Measurements from ENCODE around the gene BANP.
"Not testable (repeated sequence)": the region's sequence is repeated elsewhere in the genome, so short reads cannot be mapped to it uniquely, and the experiment has no call there.

Gene BANP

GRCh38 chr16:88108762-88109161, 157.5 kb downstream of the BANP start:
- Histone ChIP-seq H3K4me3 (ENCODE audit: low read length) (no peak overlapping the region), H3K9me3 (ENCODE audit: control insufficient read depth, low read depth, low read length) (no peaks in the 10 kb centered on the region), H3K27me3 (ENCODE audit: control insufficient read depth, insufficient read depth, low read length) (no peaks in the 10 kb centered on the region), H3K36me3 (ENCODE audit: control insufficient read depth, low read depth, low read length) (no peaks in the 10 kb centered on the region), H3K9ac (ENCODE audit: low read length) (no peak overlapping the region), H3K27ac (ENCODE audit: low read length) (no peak overlapping the region), H3K4me1 (ENCODE audit: control insufficient read depth, low read depth, low read length) (no peaks in the 10 kb centered on the region)

GRCh38 chr16:88109726-88110621, 158.7 kb downstream of the BANP start:
- not testable (repeated sequence) for H3K9me3 ChIP-seq (ENCODE audit: control insufficient read depth, low read depth, low read length); H3K27ac ChIP-seq (ENCODE audit: low read length); H3K4me1 ChIP-seq (ENCODE audit: control insufficient read depth, low read depth, low read length); H3K9ac ChIP-seq (ENCODE audit: low read length); H3K4me3 ChIP-seq (ENCODE audit: low read length); H3K27me3 ChIP-seq (ENCODE audit: control insufficient read depth, insufficient read depth, low read length); H3K36me3 ChIP-seq (ENCODE audit: control insufficient read depth, low read depth, low read length)

- not testable (repeated sequence) for H3K27me3 ChIP-seq (ENCODE audit: control insufficient read depth, insufficient read depth, low read length); H3K4me3 ChIP-seq (ENCODE audit: low read length); H3K27ac ChIP-seq (ENCODE audit: low read length); H3K9me3 ChIP-seq (ENCODE audit: control insufficient read depth, low read depth, low read length); H3K36me3 ChIP-seq (ENCODE audit: control insufficient read depth, low read depth, low read length); H3K9ac ChIP-seq (ENCODE audit: low read length); H3K4me1 ChIP-seq (ENCODE audit: control insufficient read depth, low read depth, low read length)
Observed at GRCh38 chr16:88110875-88111494, 159.8 kb downstream of the BANP start.

- not testable (repeated sequence) for H3K36me3 ChIP-seq (ENCODE audit: control insufficient read depth, low read depth, low read length); H3K9me3 ChIP-seq (ENCODE audit: control insufficient read depth, low read depth, low read length); H3K9ac ChIP-seq (ENCODE audit: low read length); H3K4me1 ChIP-seq (ENCODE audit: control insufficient read depth, low read depth, low read length); H3K4me3 ChIP-seq (ENCODE audit: low read length); H3K27me3 ChIP-seq (ENCODE audit: control insufficient read depth, insufficient read depth, low read length); H3K27ac ChIP-seq (ENCODE audit: low read length)
Observed at GRCh38 chr16:88111976-88112375, 160.7 kb downstream of the BANP start.

- H3K36me3 ChIP-seq (ENCODE audit: control insufficient read depth, low read depth, low read length): no peaks in the 10 kb centered on the region
- no peak overlapping the region for H3K4me3 ChIP-seq (ENCODE audit: low read length)
- H3K9ac ChIP-seq (ENCODE audit: low read length): no peak overlapping the region
- no peak overlapping the region for H3K27ac ChIP-seq (ENCODE audit: low read length)
- H3K27me3 ChIP-seq (ENCODE audit: control insufficient read depth, insufficient read depth, low read length): no peaks in the 10 kb centered on the region
- peaks cover 3% of the 10 kb centered on the region for H3K4me1 ChIP-seq (ENCODE audit: control insufficient read depth, low read depth, low read length)
- no peaks in the 10 kb centered on the region for H3K9me3 ChIP-seq (ENCODE audit: control insufficient read depth, low read depth, low read length)
Observed at GRCh38 chr16:88113545-88114045, 162.4 kb downstream of the BANP start.

GRCh38 chr16:88114541-88115228, 163.5 kb downstream of the BANP start:
- H3K9ac ChIP-seq (ENCODE audit: low read length); H3K9me3 ChIP-seq (ENCODE audit: control insufficient read depth, low read depth, low read length); H3K4me1 ChIP-seq (ENCODE audit: control insufficient read depth, low read depth, low read length); H3K27me3 ChIP-seq (ENCODE audit: control insufficient read depth, insufficient read depth, low read length); H3K36me3 ChIP-seq (ENCODE audit: control insufficient read depth, low read depth, low read length); H3K4me3 ChIP-seq (ENCODE audit: low read length); H3K27ac ChIP-seq (ENCODE audit: low read length): not testable (repeated sequence)

GRCh38 chr16:88116121-88116520, 164.9 kb downstream of the BANP start:
- H3K9me3 ChIP-seq (ENCODE audit: control insufficient read depth, low read depth, low read length): no peaks in the 10 kb centered on the region
- H3K27ac ChIP-seq (ENCODE audit: low read length): no peak overlapping the region
- H3K9ac ChIP-seq (ENCODE audit: low read length): no peak overlapping the region
- no peaks in the 10 kb centered on the region for H3K36me3 ChIP-seq (ENCODE audit: control insufficient read depth, low read depth, low read length)
- H3K4me3 ChIP-seq (ENCODE audit: low read length): no peak overlapping the region
- H3K4me1 ChIP-seq (ENCODE audit: control insufficient read depth, low read depth, low read length): peaks cover 10% of the 10 kb centered on the region
- no peaks in the 10 kb centered on the region for H3K27me3 ChIP-seq (ENCODE audit: control insufficient read depth, insufficient read depth, low read length)

- Histone ChIP-seq H3K27ac (ENCODE audit: low read length) (no peak overlapping the region), H3K9me3 (ENCODE audit: control insufficient read depth, low read depth, low read length) (no peaks in the 10 kb centered on the region), H3K9ac (ENCODE audit: low read length) (no peak overlapping the region), H3K36me3 (ENCODE audit: control insufficient read depth, low read depth, low read length) (no peaks in the 10 kb centered on the region), H3K27me3 (ENCODE audit: control insufficient read depth, insufficient read depth, low read length) (no peaks in the 10 kb centered on the region), H3K4me3 (ENCODE audit: low read length) (no peak overlapping the region), H3K4me1 (ENCODE audit: control insufficient read depth, low read depth, low read length) (peaks cover 10% of the 10 kb centered on the region)
Observed at GRCh38 chr16:88117476-88117868, 166.2 kb downstream of the BANP start.

- H3K36me3 ChIP-seq (ENCODE audit: control insufficient read depth, low read depth, low read length): no peaks in the 10 kb centered on the region
- H3K27me3 ChIP-seq (ENCODE audit: control insufficient read depth, insufficient read depth, low read length): no peaks in the 10 kb centered on the region
- peaks cover 10% of the 10 kb centered on the region for H3K4me1 ChIP-seq (ENCODE audit: control insufficient read depth, low read depth, low read length)
- no peak overlapping the region for H3K4me3 ChIP-seq (ENCODE audit: low read length)
- no peak overlapping the region for H3K9ac ChIP-seq (ENCODE audit: low read length)
- no peak overlapping the region for H3K27ac ChIP-seq (ENCODE audit: low read length)
- H3K9me3 ChIP-seq (ENCODE audit: control insufficient read depth, low read depth, low read length): no peaks in the 10 kb centered on the region
Observed at GRCh38 chr16:88118376-88118775, 167.1 kb downstream of the BANP start.

- H3K36me3 ChIP-seq (ENCODE audit: control insufficient read depth, low read depth, low read length); H3K27me3 ChIP-seq (ENCODE audit: control insufficient read depth, insufficient read depth, low read length); H3K4me1 ChIP-seq (ENCODE audit: control insufficient read depth, low read depth, low read length); H3K27ac ChIP-seq (ENCODE audit: low read length); H3K9ac ChIP-seq (ENCODE audit: low read length); H3K4me3 ChIP-seq (ENCODE audit: low read length); H3K9me3 ChIP-seq (ENCODE audit: control insufficient read depth, low read depth, low read length): not testable (repeated sequence)
Observed at GRCh38 chr16:88118852-88119741, 167.9 kb downstream of the BANP start.
